HL-60 (cell line): Measurements from ENCODE around the gene TMEM89.

Experiments used
- DNase-seq, 2 experiments: peaks; one replicate each; pipeline ENCODE4 v3.0.0-alpha.2; 2010 to 2020; ENCODE audit warnings: low read depth in 1 of 2, low spot score in 1 of 2
- H3K27ac ChIP-seq: fragments of 250-450 bp; sonication (Bioruptor Pico); replicated peaks from 2 replicates; pipeline ENCODE4 v1.5.1; 2020; ENCODE audit warnings: mild to moderate bottlenecking, moderate library complexity
- H3K27me3 ChIP-seq: fragments of 250-450 bp; sonication (Bioruptor Pico); 2 replicates; pipeline ENCODE4 v1.5.1; 2021; ENCODE audit warnings: mild to moderate bottlenecking, moderate library complexity; ENCODE audit not compliant: insufficient read depth, poor library complexity, severe bottlenecking
- H3K4me3 ChIP-seq: replicated peaks from 2 replicates; pipeline ENCODE4 v1.5.1; 2011; ENCODE audit warnings: mild to moderate bottlenecking, control low read depth, low read length; ENCODE audit not compliant: insufficient read depth
- CTCF ChIP-seq: IDR thresholded peaks from one replicate; pipeline ENCODE4 v1.5.1; 2011; ENCODE audit warnings: low read length, control low read depth, inconsistent platforms; ENCODE audit not compliant: insufficient read depth
- GABPA ChIP-seq: IDR thresholded peaks from 2 replicates; pipeline ENCODE4 v1.6.1; 2012; ENCODE audit warnings: low read depth
- POLR2AphosphoS5 ChIP-seq: IDR thresholded peaks from 2 replicates; pipeline ENCODE4 v1.6.1; 2012; ENCODE audit warnings: low read depth
- SPI1 ChIP-seq: IDR thresholded peaks from 2 replicates; pipeline ENCODE4 v1.6.1; 2012; ENCODE audit warnings: low read depth, mild to moderate bottlenecking, borderline replicate concordance
- long read RNA-seq: library from polyadenylated mRNA; unstranded; transcript quantifications from one replicate; pipeline ENCODE4 v2.0.0, GENCODE V29; 2020
- TF ChIP-seq, protein P1 (sequence below): IDR thresholded peaks from 2 replicates; pipeline ENCODE4 v1.6.1; 2012; ENCODE audit warnings: low read depth; ENCODE audit not compliant: insufficient replicate concordance

The TMEM89 gene
- long read RNA-seq: 0 reads

- H3K27me3 ChIP-seq: no peaks in the 10 kb centered on the region
- DNase-seq: no peak
- TF ChIP-seq POLR2AphosphoS5: no peak
- no peak for TF ChIP-seq SPI1
- no peak for TF ChIP-seq CTCF
- TF ChIP-seq, protein P1, sequence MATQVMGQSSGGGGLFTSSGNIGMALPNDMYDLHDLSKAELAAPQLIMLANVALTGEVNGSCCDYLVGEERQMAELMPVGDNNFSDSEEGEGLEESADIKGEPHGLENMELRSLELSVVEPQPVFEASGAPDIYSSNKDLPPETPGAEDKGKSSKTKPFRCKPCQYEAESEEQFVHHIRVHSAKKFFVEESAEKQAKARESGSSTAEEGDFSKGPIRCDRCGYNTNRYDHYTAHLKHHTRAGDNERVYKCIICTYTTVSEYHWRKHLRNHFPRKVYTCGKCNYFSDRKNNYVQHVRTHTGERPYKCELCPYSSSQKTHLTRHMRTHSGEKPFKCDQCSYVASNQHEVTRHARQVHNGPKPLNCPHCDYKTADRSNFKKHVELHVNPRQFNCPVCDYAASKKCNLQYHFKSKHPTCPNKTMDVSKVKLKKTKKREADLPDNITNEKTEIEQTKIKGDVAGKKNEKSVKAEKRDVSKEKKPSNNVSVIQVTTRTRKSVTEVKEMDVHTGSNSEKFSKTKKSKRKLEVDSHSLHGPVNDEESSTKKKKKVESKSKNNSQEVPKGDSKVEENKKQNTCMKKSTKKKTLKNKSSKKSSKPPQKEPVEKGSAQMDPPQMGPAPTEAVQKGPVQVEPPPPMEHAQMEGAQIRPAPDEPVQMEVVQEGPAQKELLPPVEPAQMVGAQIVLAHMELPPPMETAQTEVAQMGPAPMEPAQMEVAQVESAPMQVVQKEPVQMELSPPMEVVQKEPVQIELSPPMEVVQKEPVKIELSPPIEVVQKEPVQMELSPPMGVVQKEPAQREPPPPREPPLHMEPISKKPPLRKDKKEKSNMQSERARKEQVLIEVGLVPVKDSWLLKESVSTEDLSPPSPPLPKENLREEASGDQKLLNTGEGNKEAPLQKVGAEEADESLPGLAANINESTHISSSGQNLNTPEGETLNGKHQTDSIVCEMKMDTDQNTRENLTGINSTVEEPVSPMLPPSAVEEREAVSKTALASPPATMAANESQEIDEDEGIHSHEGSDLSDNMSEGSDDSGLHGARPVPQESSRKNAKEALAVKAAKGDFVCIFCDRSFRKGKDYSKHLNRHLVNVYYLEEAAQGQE: no peak
- no peak for TF ChIP-seq GABPA
- H3K4me3 ChIP-seq: no peak within 1 kb of the TSS
- H3K27ac ChIP-seq: no peak within 1 kb of the TSS
Measured at GRCh38 chr3:48621461-48621869, at the start of gene TMEM89. Gene TMEM89, minus strand, starts transcription at chr3:48621769. Its CDS starts 13 bp downstream, at chr3:48621756.

- Histone ChIP-seq H3K27ac (no peak overlapping the region), H3K27me3 (peaks cover 3% of the 10 kb centered on the region), H3K4me3 (no peak overlapping the region)
- no peak for DNase-seq
- no peak for TF ChIP-seq POLR2AphosphoS5
- no peak for TF ChIP-seq SPI1
- no peak for TF ChIP-seq CTCF
- TF ChIP-seq GABPA: no peak
- TF ChIP-seq, protein P1: no peak
Measured at GRCh38 chr3:48664929-48665328, 43.4 kb upstream of the TMEM89 start.

GRCh38 chr3:48664313-48664644 lies 42.7 kb upstream of the TMEM89 start:
- no peak overlapping the region for H3K27ac ChIP-seq
- TF ChIP-seq POLR2AphosphoS5 (no peak), CTCF (no peak), SPI1 (no peak)
- TF ChIP-seq, protein P1: no peak
- peaks cover 3% of the 10 kb centered on the region for H3K27me3 ChIP-seq
- H3K4me3 ChIP-seq: no peak overlapping the region
- DNase-seq: no peak
